GM23338 (cell line): ENCODE measurements around the gene TRIM61. TPM values are rescaled to one million over a fixed set of nuclear protein-coding genes. Genes with fewer than 3 reads are reported as not detected.

ENCODE experiments used
- ATAC-seq: fragments of 200-7000 bp; cut with Tn5 transposase; 3 replicates; pipeline ENCODE4 v1.9.1; 2020
- DNase-seq: peaks from one replicate; pipeline ENCODE4 v3.0.0-alpha.2; 2015; ENCODE audit warnings: low spot score
- H2AFZ ChIP-seq: fragments of 200-600 bp; sonication (generic); 2 replicates; pipeline ENCODE4 v1.8.0; 2016; ENCODE audit warnings: antibody characterized with exemption, mild to moderate bottlenecking, moderate library complexity
- H3F3A ChIP-seq: fragments of 200-600 bp; sonication (generic); replicated peaks from 2 replicates; pipeline ENCODE4 v1.8.0; 2017; ENCODE audit warnings: antibody characterized with exemption, mixed run types, low read depth
- H3K27ac ChIP-seq: fragments of 200-600 bp; sonication (generic); 2 replicates; pipeline ENCODE4 v1.6.1; 2016; ENCODE audit warnings: low read depth
- H3K27me3 ChIP-seq: fragments of 200-600 bp; sonication (generic); 2 replicates; pipeline ENCODE4 v1.8.0; 2016; ENCODE audit warnings: mild to moderate bottlenecking, mixed run types, moderate library complexity; ENCODE audit not compliant: insufficient read depth
- H3K36me3 ChIP-seq: fragments of 200-600 bp; sonication (generic); 2 replicates; pipeline ENCODE4 v1.8.0; 2016; ENCODE audit warnings: mild to moderate bottlenecking; ENCODE audit not compliant: insufficient read depth
- H3K4me1 ChIP-seq: fragments of 200-600 bp; sonication (generic); 2 replicates; pipeline ENCODE4 v1.8.0; 2016; ENCODE audit warnings: mild to moderate bottlenecking, moderate library complexity; ENCODE audit not compliant: insufficient read depth
- H3K4me2 ChIP-seq: fragments of 200-600 bp; sonication (generic); 2 replicates; pipeline ENCODE4 v1.7.1; 2017; ENCODE audit warnings: mixed run types
- H3K4me3 ChIP-seq: fragments of 200-600 bp; sonication (generic); 2 replicates; pipeline ENCODE4 v1.6.1; 2016; ENCODE audit warnings: mixed run types
- H3K79me2 ChIP-seq: fragments of 200-600 bp; sonication (generic); replicated peaks from 2 replicates; pipeline ENCODE4 v1.8.0; 2017; ENCODE audit warnings: mild to moderate bottlenecking; ENCODE audit not compliant: insufficient read depth
- H3K9me2 ChIP-seq: fragments of 200-600 bp; sonication (generic); 2 replicates; pipeline ENCODE4 v1.8.0; 2017; ENCODE audit not compliant: insufficient read depth
- H4K20me1 ChIP-seq: fragments of 200-600 bp; sonication (generic); replicated peaks from 2 replicates; pipeline ENCODE4 v1.8.0; 2017; ENCODE audit warnings: mild to moderate bottlenecking; ENCODE audit not compliant: insufficient read depth
- H3K27ac Mint-ChIP-seq: 2 replicates; pipeline ENCODE4 v1.8.0; 2020; ENCODE audit warnings: inconsistent platforms, mild to moderate bottlenecking, moderate library complexity, mixed read lengths
- H3K27me3 Mint-ChIP-seq: 3 replicates; pipeline ENCODE4 v1.8.0; 2022; ENCODE audit warnings: low read depth, mild to moderate bottlenecking, moderate library complexity, mixed read lengths, inconsistent platforms; ENCODE audit not compliant: insufficient read depth, poor library complexity
- H3K36me3 Mint-ChIP-seq: 3 replicates; pipeline ENCODE4 v1.8.0; 2021; ENCODE audit warnings: low read depth, mild to moderate bottlenecking, inconsistent platforms, moderate library complexity, mixed read lengths
- H3K4me1 Mint-ChIP-seq: 3 replicates; pipeline ENCODE4 v1.8.0; 2020; ENCODE audit warnings: mild to moderate bottlenecking, inconsistent platforms, mixed read lengths
- H3K4me3 Mint-ChIP-seq: 3 replicates; pipeline ENCODE4 v1.8.0; 2021; ENCODE audit warnings: moderate library complexity, mild to moderate bottlenecking, inconsistent platforms, mixed read lengths
- H3K9me3 Mint-ChIP-seq: 3 replicates; pipeline ENCODE4 v1.8.0; 2020; ENCODE audit warnings: moderate library complexity, mild to moderate bottlenecking, inconsistent platforms, mixed read lengths
- CREB1 ChIP-seq: fragments of 250-450 bp; sonication (Bioruptor Pico); IDR thresholded peaks from 2 replicates; pipeline ENCODE4 v1.5.0; 2020; ENCODE audit warnings: low read depth, mild to moderate bottlenecking, moderate library complexity
- CTCF ChIP-seq, 2 experiments: fragments of 200-600 bp in 1 of 2; sonication (generic) in 1 of 2; conservative IDR thresholded peaks; 2 replicates each; pipeline versions ENCODE4 v1.5.1 to v1.6.1; 2016 to 2017; ENCODE audit warnings: antibody characterized with exemption in 2 of 2, low read depth in 2 of 2, mild to moderate bottlenecking in 2 of 2, moderate library complexity in 1 of 2
- ETS1 ChIP-seq: IDR thresholded peaks from 2 replicates; pipeline ENCODE4 v1.6.1; 2016; ENCODE audit warnings: antibody characterized with exemption
- EZH2 ChIP-seq: fragments of 200-600 bp; sonication (generic); IDR thresholded peaks from one replicate; pipeline ENCODE4 v1.8.0; 2017; ENCODE audit warnings: antibody characterized with exemption, mild to moderate bottlenecking, low read depth; ENCODE audit not compliant: unreplicated experiment
- EZH2phosphoT487 ChIP-seq: fragments of 200-600 bp; sonication (generic); IDR thresholded peaks from one replicate; pipeline ENCODE4 v1.8.1; 2018; ENCODE audit warnings: antibody characterized with exemption; ENCODE audit not compliant: unreplicated experiment
- JUNB ChIP-seq: IDR thresholded peaks from one replicate; pipeline ENCODE4 v1.6.1; 2016; ENCODE audit warnings: antibody characterized with exemption; ENCODE audit not compliant: unreplicated experiment
- NANOG ChIP-seq: IDR thresholded peaks from 2 replicates; pipeline ENCODE4 v1.6.1; 2016; ENCODE audit warnings: antibody characterized with exemption, borderline replicate concordance
- POLR2AphosphoS5 ChIP-seq: IDR thresholded peaks from 2 replicates; pipeline ENCODE4 v1.6.1; 2016; ENCODE audit warnings: antibody characterized with exemption, low read depth
- REST ChIP-seq: IDR thresholded peaks from one replicate; pipeline ENCODE4 v1.6.1; 2018; ENCODE audit warnings: antibody characterized with exemption; ENCODE audit not compliant: unreplicated experiment
- STAT1 ChIP-seq: IDR thresholded peaks from one replicate; pipeline ENCODE4 v1.6.1; 2016; ENCODE audit warnings: antibody characterized with exemption; ENCODE audit not compliant: unreplicated experiment
- ZNF114 ChIP-seq: fragments of 250-450 bp; sonication (Bioruptor Pico); IDR thresholded peaks from 2 replicates; pipeline ENCODE4 v1.5.0; 2020; ENCODE audit warnings: mild to moderate bottlenecking, moderate library complexity
- ZNF331 ChIP-seq: fragments of 250-450 bp; sonication (Bioruptor Pico); IDR thresholded peaks from 2 replicates; pipeline ENCODE4 v1.5.0; 2020; ENCODE audit warnings: low read depth, mild to moderate bottlenecking, moderate library complexity
- ZNF462 ChIP-seq: fragments of 250-450 bp; sonication (Bioruptor Pico); IDR thresholded peaks from 2 replicates; pipeline ENCODE4 v1.5.0; 2020; ENCODE audit warnings: mild to moderate bottlenecking, moderate library complexity
- polyA plus RNA-seq: library from polyadenylated mRNA; unstranded; fragments of >200 nt; fragmentation: Nextera tagmentation; extraction: Ambion mirVana; gene quantifications from 2 replicates; pipeline ENCODE4 v1.2.1, GENCODE V29; 2016
- total RNA-seq: library from RNA; depleted of rRNA; stranded (reverse); fragments of >200 nt; shearing (Covaris generic); gene quantifications from 2 replicates; pipeline ENCODE4 v1.2.3, GENCODE V29; 2014

TRIM61 gene
- total and polyA plus RNA-seq, 2 experiments from 2014 or later, result 0.38 TPM; not detected in 1

- no peak for ATAC-seq
- H3K9me2 ChIP-seq, result peaks cover 8% of the 10 kb centered on the region; the same call in 1 of the 2 replicates
- no peaks in the 10 kb centered on the region for H3F3A ChIP-seq
- no peaks in the 10 kb centered on the region for H3K4me1 ChIP-seq
- peaks cover 1% of the 10 kb centered on the region for H3K27me3 Mint-ChIP-seq
- no peak overlapping the region for H3K4me2 ChIP-seq
- H4K20me1 ChIP-seq, result no peaks in the 10 kb centered on the region
- H3K79me2 ChIP-seq, result no peaks in the 10 kb centered on the region
- H3K27ac ChIP-seq, result no peak overlapping the region
- H3K27ac Mint-ChIP-seq, result no peak overlapping the region
- no peaks in the 10 kb centered on the region for H3K27me3 ChIP-seq
- no peaks in the 10 kb centered on the region for H3K9me3 Mint-ChIP-seq
- no peaks in the 10 kb centered on the region for H3K36me3 Mint-ChIP-seq
- TF ChIP-seq STAT1, result no peak
- TF ChIP-seq POLR2AphosphoS5, result no peak
- no peak for TF ChIP-seq JUNB
- TF ChIP-seq REST, result no peak
- TF ChIP-seq EZH2phosphoT487, result no peak
- no peak for TF ChIP-seq ZNF331
- TF ChIP-seq ETS1, result no peak
- no peak for TF ChIP-seq CREB1 (CRISPR knock-in tag)
- TF ChIP-seq ZNF114, result no peak
- no peak for TF ChIP-seq NANOG
- TF ChIP-seq ZNF462 (CRISPR knock-in tag), result no peak
- TF ChIP-seq EZH2, result no peak
- no peak for TF ChIP-seq CTCF (conservative IDR thresholded peaks at IDR 0.05; ENCODE audit: low read depth in 2 of 2)
- H3K36me3 ChIP-seq, result no peaks in the 10 kb centered on the region
- H3K4me3 Mint-ChIP-seq, result no peak overlapping the region
- H3K4me1 Mint-ChIP-seq, result no peaks in the 10 kb centered on the region
- H2AFZ ChIP-seq, result no peak overlapping the region
- H3K4me3 ChIP-seq, result no peak overlapping the region
- DNase-seq, result no peak
Measured at GRCh38 chr4:164943192-164943591, 34.3 kb downstream of the TRIM61 start.
